T-cell (primary cell): ENCODE measurements around the gene HNRNPA1. TPM values are rescaled to one million over a fixed set of nuclear protein-coding genes. Genes with fewer than 3 reads are reported as not detected.

Source experiments
- ATAC-seq, 4 experiments: fragments of 200-7000 bp in 3 of 4; fragments of 150-1000 bp in 1 of 4; cut with Tn5 transposase; replicated peaks in 1 of 4; 1 replicate in 3 of 4; 2 replicates in 1 of 4; pipeline ENCODE4 v1.10.0; 2021; ENCODE audit warnings: moderate library complexity in 3 of 4, mild to moderate bottlenecking in 2 of 4, moderate number of reproducible peaks in 1 of 4
- CTCF ChIA-PET, 2 donors: fragments of 300-600 bp; sonication (Branson Sonifier 250); formaldehyde crosslinking; loops; one replicate each; lab custom pipeline; 2022; ENCODE audit warnings: antibody characterized with exemption in 2 of 2; lab: Charles Lee
- POLR2A ChIA-PET, 2 donors: fragments of 300-600 bp; sonication (Branson Sonifier 250); formaldehyde crosslinking; loops; one replicate each; lab custom pipeline; 2022; ENCODE audit warnings: antibody characterized with exemption in 2 of 2; lab: Charles Lee
- DNase-seq, 35 experiments: peaks; one replicate each; pipeline versions ENCODE4 v3.0.0 to v3.0.0-alpha.2; 2013 to 2023
- H3K27ac ChIP-seq: one replicate; pipeline ENCODE4 v1.5.1; 2013; ENCODE audit warnings: low read length
- H3K27me3 ChIP-seq, 2 experiments: replicated peaks in 1 of 2; 1 replicate in 1 of 2; 2 replicates in 1 of 2; pipeline versions ENCODE4 v1.6.1 to v1.7.0; 2013; ENCODE audit warnings: low read length in 1 of 2, mixed read lengths in 1 of 2; ENCODE audit not compliant: control insufficient read depth in 2 of 2, insufficient read depth in 2 of 2; ENCODE audit errors: extremely low read depth in 1 of 2
- H3K36me3 ChIP-seq, 2 donors: 1 replicate in 1 of 2; 2 replicates in 1 of 2; pipeline versions ENCODE4 v1.6.1 to v1.7.0; 2013; ENCODE audit warnings: low read length in 1 of 2; ENCODE audit not compliant: control insufficient read depth in 2 of 2, insufficient read depth in 1 of 2; ENCODE audit errors: extremely low read depth in 1 of 2
- H3K4me1 ChIP-seq, 2 experiments: 1 replicate in 1 of 2; 2 replicates in 1 of 2; pipeline versions ENCODE4 v1.6.1 to v1.7.0; 2013; ENCODE audit warnings: low read length in 2 of 2, mixed read lengths in 1 of 2; ENCODE audit not compliant: insufficient read depth in 2 of 2, control insufficient read depth in 1 of 2; ENCODE audit errors: extremely low read depth in 1 of 2
- H3K4me3 ChIP-seq, 2 donors: 1 replicate in 1 of 2; 2 replicates in 1 of 2; pipeline versions ENCODE4 v1.5.1 to v1.7.0; 2013; ENCODE audit warnings: mild to moderate bottlenecking in 2 of 2, low read length in 1 of 2, moderate library complexity in 1 of 2; ENCODE audit not compliant: control insufficient read depth in 1 of 2; ENCODE audit errors: extremely low read depth in 1 of 2
- H3K9me3 ChIP-seq: 2 replicates; pipeline ENCODE4 v1.7.0; 2013
- H3K27ac Mint-ChIP-seq, 2 donors: one replicate each; pipeline ENCODE4 v1.8.0; 2020 to 2021; ENCODE audit warnings: mild to moderate bottlenecking in 2 of 2, mixed read lengths in 2 of 2
- H3K27me3 Mint-ChIP-seq, 2 donors: one replicate each; pipeline ENCODE4 v1.8.0; 2021 to 2022; ENCODE audit warnings: mixed read lengths in 2 of 2
- H3K36me3 Mint-ChIP-seq: one replicate; pipeline ENCODE4 v1.8.0; 2021; ENCODE audit warnings: mixed read lengths
- H3K4me1 Mint-ChIP-seq, 3 donors: one replicate each; pipeline ENCODE4 v1.8.0; 2020 to 2022; ENCODE audit warnings: mixed read lengths in 3 of 3, mild to moderate bottlenecking in 1 of 3
- H3K4me3 Mint-ChIP-seq, 3 donors: one replicate each; pipeline ENCODE4 v1.8.0; 2020 to 2022; ENCODE audit warnings: mild to moderate bottlenecking in 3 of 3, mixed read lengths in 3 of 3, moderate library complexity in 3 of 3
- H3K9me3 Mint-ChIP-seq, 3 donors: one replicate each; pipeline ENCODE4 v1.8.0; 2020 to 2022; ENCODE audit warnings: mixed read lengths in 3 of 3
- WGBS: methylation state at CpG from one replicate; pipeline ENCODE4 v1.1.5; 2013; ENCODE audit warnings: missing lambda C conversion rate; ENCODE audit not compliant: insufficient coverage; 5-methylcytosine and 5-hydroxymethylcytosine counted together
- total RNA-seq, 35 experiments: library from RNA in 6 of 35; stranded (reverse) in 6 of 35; fragments of 120-200 nt in 1 of 35; gene quantifications; one replicate each; pipeline versions ENCODE4 v1.2.1 to v1.2.4 and lab custom pipeline; 2013 to 2026

HNRNPA1 gene
- total RNA-seq, 5 donors from 2014 or later (not counting 1 experiment from before 2014, with no cell fraction given): 1,133 to 1,642 (median 1,239) TPM

- no peaks in the 10 kb centered on the region for H3K36me3 Mint-ChIP-seq
- Histone ChIP-seq H3K27ac (no peak overlapping the region), H3K36me3 (no peaks in the 10 kb centered on the region), H3K27me3 (no peaks in the 10 kb centered on the region), H3K4me1 (no peaks in the 10 kb centered on the region), H3K4me3 (no peak overlapping the region), H3K9me3 (no peaks in the 10 kb centered on the region)
- no peak overlapping the region for H3K27ac Mint-ChIP-seq
- DNase-seq (no peak), ATAC-seq (no peak)
- POLR2A ChIA-PET: interaction anchor here in 1 of 2 donors (0.6 kb wide), 1 partner anchor 230 kb away, joined by 8 read pairs; no protein-coding TSS in a partner anchor
- H3K4me3 Mint-ChIP-seq: no peak overlapping the region
- no CpG with 5 or more reads among the region's 2 CpGs for WGBS
- peaks cover 13 to 25% (median 15%) of the 10 kb centered on the region in 3 donors for H3K4me1 Mint-ChIP-seq
- no peaks in the 10 kb centered on the region for H3K27me3 Mint-ChIP-seq
- H3K9me3 Mint-ChIP-seq: no peaks in the 10 kb centered on the region
- CTCF ChIA-PET: interaction anchor here in 1 of 2 donors (0.5 kb wide), 1 partner anchor 133 kb away, joined by 3 read pairs; no protein-coding TSS in a partner anchor
Observed at GRCh38 chr12:54266852-54267251, 13.7 kb upstream of the HNRNPA1 start.

- Histone ChIP-seq H3K27me3 (no peaks in the 10 kb centered on the region), H3K4me1 (no peaks in the 10 kb centered on the region), H3K27ac (no peak overlapping the region), H3K36me3 (peaks cover 0 to 15% of the 10 kb centered on the region in 2 donors), H3K9me3 (no peaks in the 10 kb centered on the region), H3K4me3 (no peak overlapping the region)
- WGBS: no CpG with 5 or more reads among the region's 2 CpGs
- Mint-ChIP-seq H3K4me1 (peaks cover 31 to 39% (median 35%) of the 10 kb centered on the region in 3 donors), H3K4me3 (no peak overlapping the region), H3K27ac (peak overlapping the region; percentile 11 to 49), H3K27me3 (no peaks in the 10 kb centered on the region), H3K9me3 (no peaks in the 10 kb centered on the region), H3K36me3 (peaks cover 9% of the 10 kb centered on the region)
- ATAC-seq (no peak), DNase-seq (no peak)
- ChIA-PET CTCF (no interaction called here), POLR2A (interaction anchor here in 1 of 2 donors (0.6 kb wide), 1 partner anchor 55 kb away, joined by 10 read pairs; the partner anchor contains the start of gene COPZ1)
Observed at GRCh38 chr12:54270345-54270744, 10.2 kb upstream of the HNRNPA1 start.

GRCh38 chr12:54272214-54272613 lies 8.3 kb upstream of the HNRNPA1 start:
- Mint-ChIP-seq H3K9me3 (no peaks in the 10 kb centered on the region), H3K4me3 (no peak overlapping the region), H3K27ac (peak overlapping the region; percentile 16 to 63), H3K36me3 (peaks cover 9% of the 10 kb centered on the region), H3K4me1 (peaks cover 44 to 55% (median 47%) of the 10 kb centered on the region in 3 donors), H3K27me3 (no peaks in the 10 kb centered on the region)
- no peak for DNase-seq
- Histone ChIP-seq H3K27me3 (no peaks in the 10 kb centered on the region), H3K4me1 (peaks cover 2 to 4% of the 10 kb centered on the region in 2 experiments), H3K9me3 (no peaks in the 10 kb centered on the region), H3K27ac (no peak overlapping the region), H3K4me3 (no peak overlapping the region), H3K36me3 (peaks cover 0 to 15% of the 10 kb centered on the region in 2 donors)
- WGBS: no CpG with 5 or more reads among the region's 1 CpG
- POLR2A ChIA-PET: interaction anchor here in 1 of 2 donors (0.6 kb wide), 1 partner anchor 9 kb away, joined by 3 read pairs; no protein-coding TSS in a partner anchor
- CTCF ChIA-PET: interaction anchor here (0.9 to 1.5 kb wide), 4 partner anchors 13 to 650 kb away, joined by 3 to 7 read pairs (median 3); partner anchors contain the start of gene COPZ1 (in 1 of the 2)
- ATAC-seq: no peak

GRCh38 chr12:54273981-54274380 lies 6.5 kb upstream of the HNRNPA1 start:
- Histone ChIP-seq H3K36me3 (peaks cover 0 to 15% of the 10 kb centered on the region in 2 donors), H3K4me1 (peaks cover 10 to 13% of the 10 kb centered on the region in 2 experiments), H3K27ac (no peak overlapping the region), H3K4me3 (no peak overlapping the region), H3K9me3 (no peaks in the 10 kb centered on the region), H3K27me3 (no peaks in the 10 kb centered on the region)
- no CpG with 5 or more reads among the region's 2 CpGs for WGBS
- DNase-seq (no peak), ATAC-seq (no peak)
- ChIA-PET POLR2A (no interaction called here), CTCF (interaction anchor here in 1 of 2 donors (0.5 kb wide), 1 partner anchor 11 kb away, joined by 3 read pairs; no protein-coding TSS in a partner anchor)
- Mint-ChIP-seq H3K27me3 (no peaks in the 10 kb centered on the region), H3K9me3 (no peaks in the 10 kb centered on the region), H3K27ac (peak overlapping the region; percentile 16 to 36), H3K4me3 (no peak overlapping the region), H3K36me3 (peaks cover 9% of the 10 kb centered on the region), H3K4me1 (peaks cover 42 to 55% (median 47%) of the 10 kb centered on the region in 3 donors)

GRCh38 chr12:54276368-54276767 lies 4.2 kb upstream of the HNRNPA1 start:
- H3K27me3 ChIP-seq: no peaks in the 10 kb centered on the region
- Mint-ChIP-seq H3K4me3 (peak overlapping the region; percentile 15 to 45 (median 24)), H3K36me3 (peaks cover 9% of the 10 kb centered on the region), H3K4me1 (peaks cover 36 to 42% (median 38%) of the 10 kb centered on the region in 3 donors), H3K9me3 (no peaks in the 10 kb centered on the region), H3K27me3 (no peaks in the 10 kb centered on the region), H3K27ac (peak overlapping the region; percentile 64 to 80)
- ChIA-PET POLR2A (interaction anchor here in 1 of 2 donors (0.5 kb wide), 1 partner anchor 57 kb away, joined by 4 read pairs; no protein-coding TSS in a partner anchor), CTCF (interaction anchor here in 1 of 2 donors (0.9 to 1.1 kb wide), 5 partner anchors 15 to 221 kb away, joined by 3 to 6 read pairs (median 3); partner anchors contain the start of gene COPZ1)
- no peak overlapping the region for H3K4me3 ChIP-seq
- no peaks in the 10 kb centered on the region for H3K9me3 ChIP-seq
- no peak for DNase-seq
- peaks cover 0 to 18% of the 10 kb centered on the region in 2 donors for H3K36me3 ChIP-seq
- no peak for ATAC-seq
- H3K4me1 ChIP-seq: peaks cover 11 to 20% of the 10 kb centered on the region in 2 experiments
- WGBS: 17% methylated on average over 2 of the region's 3 CpGs
- H3K27ac ChIP-seq: no peak overlapping the region

- POLR2A ChIA-PET: interaction anchor here (0.5 kb wide), 2 partner anchors 57 to 91 kb away, joined by 3 to 8 read pairs; no protein-coding TSS in a partner anchor
- DNase-seq (no peak), ATAC-seq (no peak)
- Histone ChIP-seq H3K27ac (peak overlapping the region; percentile 98), H3K4me1 (peaks cover 22 to 35% of the 10 kb centered on the region in 2 experiments), H3K36me3 (peaks cover 0 to 29% of the 10 kb centered on the region in 2 donors), H3K4me3 (no peak overlapping the region), H3K27me3 (no peaks in the 10 kb centered on the region), H3K9me3 (no peaks in the 10 kb centered on the region)
- Mint-ChIP-seq H3K4me1 (peaks cover 31 to 43% (median 36%) of the 10 kb centered on the region in 3 donors), H3K27ac (no peak overlapping the region), H3K4me3 (no peak overlapping the region), H3K36me3 (peaks cover 9% of the 10 kb centered on the region), H3K27me3 (no peaks in the 10 kb centered on the region), H3K9me3 (no peaks in the 10 kb centered on the region)
- CTCF ChIA-PET: no interaction called here
- 20% methylated on average over 1 of the region's 5 CpGs for WGBS
Observed at GRCh38 chr12:54277823-54278276, 2.7 kb upstream of the HNRNPA1 start.
